ENCODE data around the gene RNF125.

The RNF125 gene

GRCh38 chr18:32026491-32027086 lies 8.0 kb downstream of the RNF125 start:
- TF ChIP-seq CTCF (IDR thresholded peaks at IDR 0.05; ENCODE audit: low read depth, low read length), result no peak
- in situ Hi-C loops (cut with HindIII; ENCODE audit: low sequenced_read_pairs), result no loop called here
- no peak overlapping the region for H3K4me3 ChIP-seq (ENCODE audit: low read depth, low read length)
- no peak for DNase-seq (ENCODE audit: low read depth, low spot score)

GRCh38 chr18:32029558-32029957 lies 10.9 kb downstream of the RNF125 start:
- TF ChIP-seq CTCF (IDR thresholded peaks at IDR 0.05; ENCODE audit: low read depth, low read length), result no peak
- no peak for DNase-seq (ENCODE audit: low read depth, low spot score)
- in situ Hi-C loops (cut with HindIII; ENCODE audit: low sequenced_read_pairs), result no loop called here
- H3K4me3 ChIP-seq (ENCODE audit: low read depth, low read length), result no peak overlapping the region

GRCh38 chr18:32032609-32033008 lies 14.0 kb downstream of the RNF125 start:
- no peak for TF ChIP-seq CTCF (IDR thresholded peaks at IDR 0.05; ENCODE audit: low read depth, low read length)
- in situ Hi-C loops (cut with HindIII; ENCODE audit: low sequenced_read_pairs), result no loop called here

DNA sequence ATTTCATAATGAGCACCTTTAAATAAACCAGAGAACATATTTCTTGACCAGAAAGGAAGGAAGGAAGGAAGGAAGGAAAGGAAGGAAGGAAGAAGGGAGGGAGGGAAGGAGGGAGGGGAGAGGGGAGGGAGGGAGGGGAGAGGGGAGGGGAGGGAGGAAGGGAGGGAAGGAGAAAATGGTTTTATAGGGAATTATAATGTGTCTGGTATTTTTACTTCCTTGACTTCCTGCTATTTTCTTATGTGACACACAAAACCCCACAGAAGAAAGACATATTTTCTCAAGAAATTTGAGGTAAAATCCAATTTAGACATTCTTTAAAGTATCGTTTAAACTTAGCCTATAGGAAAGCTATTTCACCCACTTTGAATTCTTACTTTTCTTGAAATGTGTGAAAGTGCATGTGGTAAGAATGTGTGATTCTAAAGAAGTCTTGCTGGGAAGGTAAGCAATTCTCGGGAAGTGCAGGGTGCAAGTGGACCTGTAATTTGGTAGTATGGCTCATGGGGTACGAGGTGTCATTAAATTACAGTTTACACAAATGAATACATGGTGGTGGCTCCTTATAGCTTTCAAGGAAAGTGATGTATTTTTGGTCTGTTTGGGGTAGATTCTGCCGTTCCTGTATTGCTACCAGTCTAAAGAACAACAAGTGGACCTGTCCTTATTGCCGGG lies 18.0 kb downstream of the RNF125 start:
- H3K4me3 ChIP-seq (ENCODE audit: low read depth, low read length), result no peak overlapping the region
- DNase-seq (ENCODE audit: low read depth, low spot score), result no peak
- TF ChIP-seq CTCF (IDR thresholded peaks at IDR 0.05; ENCODE audit: low read depth, low read length), result no peak
- in situ Hi-C loops (cut with HindIII; ENCODE audit: low sequenced_read_pairs), result no loop called here

More at GRCh38 chr18:32032609-32033008, 14.0 kb downstream of the RNF125 start:
- H3K4me3 ChIP-seq (ENCODE audit: low read depth, low read length), result no peak overlapping the region
- DNase-seq (ENCODE audit: low read depth, low spot score), result no peak

GRCh38 chr18:32037616-32038015 lies 19.0 kb downstream of the RNF125 start:
- in situ Hi-C loops (cut with HindIII; ENCODE audit: low sequenced_read_pairs), result no loop called here
- no peak overlapping the region for H3K4me3 ChIP-seq (ENCODE audit: low read depth, low read length)
- DNase-seq (ENCODE audit: low read depth, low spot score), result no peak
- no peak for TF ChIP-seq CTCF (IDR thresholded peaks at IDR 0.05; ENCODE audit: low read depth, low read length)

GRCh38 chr18:32040936-32041335 lies 22.3 kb downstream of the RNF125 start:
- no peak for TF ChIP-seq CTCF (IDR thresholded peaks at IDR 0.05; ENCODE audit: low read depth, low read length)
- in situ Hi-C loops (cut with HindIII; ENCODE audit: low sequenced_read_pairs), result no loop called here
- H3K4me3 ChIP-seq (ENCODE audit: low read depth, low read length), result no peak overlapping the region
- DNase-seq (ENCODE audit: low read depth, low spot score), result no peak

Data from astrocyte of the spinal cord (primary cell).